ENCODE data around the gene TEX30. TPM values are rescaled to one million over a fixed set of nuclear protein-coding genes. Genes with fewer than 3 reads are reported as not detected.

The TEX30 gene
- total and polyA plus RNA-seq, 2 donors (not counting 1 experiment from before 2014, with no cell fraction given): 4.3 to 5.9 TPM

- Histone ChIP-seq H3K9ac (ENCODE audit: low read length) (no peak overlapping the region), H3K4me3 (ENCODE audit: control extremely low read depth in 1 of 5, extremely low read depth in 1 of 5, insufficient read depth in 1 of 5, low read depth in 2 of 5, low read length in 4 of 5) (no peak overlapping the region), H3K4me1 (ENCODE audit: control insufficient read depth in 2 of 2, insufficient read depth in 2 of 2, low read length in 2 of 2) (no peaks in the 10 kb centered on the region), H3K36me3 (replicated peaks in 1 of 2; ENCODE audit: control extremely low read depth in 1 of 2, control insufficient read depth in 1 of 2, extremely low read depth in 1 of 2, insufficient read depth in 2 of 2, low read length in 1 of 2) (peaks cover 0 to 2% of the 10 kb centered on the region in 2 experiments), H4K20me1 (ENCODE audit: control insufficient read depth, insufficient read depth, low read length, poor library complexity, severe bottlenecking) (no peaks in the 10 kb centered on the region), H3K9me3 (ENCODE audit: control extremely low read depth in 1 of 3, control insufficient read depth in 2 of 3, insufficient read depth in 1 of 3, low read length in 2 of 3) (no peaks in the 10 kb centered on the region), H3K27ac (ENCODE audit: low read length in 2 of 2) (no peak overlapping the region), H3K4me2 (replicated peaks; ENCODE audit: low read depth, low read length, poor library complexity, severe bottlenecking) (no peak overlapping the region), H3K79me2 (ENCODE audit: control insufficient read depth, insufficient read depth, low read length) (no peaks in the 10 kb centered on the region), H2AFZ (ENCODE audit: insufficient read depth, low read depth, low read length, poor library complexity, severe bottlenecking) (no peak overlapping the region), H3K27me3 (replicated peaks in 1 of 4; ENCODE audit: control extremely low read depth in 1 of 4, control insufficient read depth in 3 of 4, insufficient read depth in 4 of 4, low read length in 3 of 4) (no peaks in the 10 kb centered on the region)
- intact Hi-C loops (cut with micrococcal nuclease): no loop called here
- H3K4me1 Mint-ChIP-seq: no peaks in the 10 kb centered on the region
- H3K9me3 Mint-ChIP-seq (ENCODE audit: insufficient read depth): no peaks in the 10 kb centered on the region
- H3K4me3 Mint-ChIP-seq: no peak overlapping the region
- no peak for ATAC-seq (ENCODE audit: low read depth)
- TF ChIP-seq CTCF (IDR thresholded peaks at IDR 0.05): no peak
- no CpG with 5 or more reads among the region's 1 CpG for WGBS (ENCODE audit: insufficient coverage)
- ChIA-PET POLR2A (no interaction called here), CTCF (no interaction called here)
- DNase-seq: no peak
- H3K27ac Mint-ChIP-seq: no peak overlapping the region
- no peaks in the 10 kb centered on the region for H3K27me3 Mint-ChIP-seq
Measured at GRCh38 chr13:102817241-102817640, 43.7 kb upstream of the TEX30 start.

GRCh38 chr13:102816708-102817107 is 43.1 kb upstream of the TEX30 start:
- H3K9me3 Mint-ChIP-seq (ENCODE audit: insufficient read depth): peaks cover 5% of the 10 kb centered on the region
- Histone ChIP-seq H3K4me2 (replicated peaks; ENCODE audit: low read depth, low read length, poor library complexity, severe bottlenecking) (no peak overlapping the region), H3K9ac (ENCODE audit: low read length) (no peak overlapping the region), H3K79me2 (ENCODE audit: control insufficient read depth, insufficient read depth, low read length) (no peaks in the 10 kb centered on the region), H3K4me1 (ENCODE audit: control insufficient read depth in 2 of 2, insufficient read depth in 2 of 2, low read length in 2 of 2) (no peaks in the 10 kb centered on the region), H2AFZ (ENCODE audit: insufficient read depth, low read depth, low read length, poor library complexity, severe bottlenecking) (no peak overlapping the region), H4K20me1 (ENCODE audit: control insufficient read depth, insufficient read depth, low read length, poor library complexity, severe bottlenecking) (no peaks in the 10 kb centered on the region), H3K27me3 (replicated peaks in 1 of 4; ENCODE audit: control extremely low read depth in 1 of 4, control insufficient read depth in 3 of 4, insufficient read depth in 4 of 4, low read length in 3 of 4) (no peaks in the 10 kb centered on the region), H3K9me3 (ENCODE audit: control extremely low read depth in 1 of 3, control insufficient read depth in 2 of 3, insufficient read depth in 1 of 3, low read length in 2 of 3) (no peaks in the 10 kb centered on the region), H3K4me3 (ENCODE audit: control extremely low read depth in 1 of 5, extremely low read depth in 1 of 5, insufficient read depth in 1 of 5, low read depth in 2 of 5, low read length in 4 of 5) (no peak overlapping the region), H3K27ac (ENCODE audit: low read length in 2 of 2) (no peak overlapping the region), H3K36me3 (replicated peaks in 1 of 2; ENCODE audit: control extremely low read depth in 1 of 2, control insufficient read depth in 1 of 2, extremely low read depth in 1 of 2, insufficient read depth in 2 of 2, low read length in 1 of 2) (peaks cover 0 to 2% of the 10 kb centered on the region in 2 experiments)
- DNase-seq (no peak), ATAC-seq (ENCODE audit: low read depth) (no peak)
- POLR2A ChIA-PET: no interaction called here
- intact Hi-C loops (cut with micrococcal nuclease): no loop called here
- H3K4me3 Mint-ChIP-seq: no peak overlapping the region
- CTCF ChIA-PET: no interaction called here
- H3K4me1 Mint-ChIP-seq: no peaks in the 10 kb centered on the region
- no peak overlapping the region for H3K27ac Mint-ChIP-seq
- 96% methylated on average over 2 of the region's 4 CpGs for WGBS (ENCODE audit: insufficient coverage)
- H3K27me3 Mint-ChIP-seq: no peaks in the 10 kb centered on the region
- TF ChIP-seq EZH2 (IDR thresholded peaks at IDR 0.05; ENCODE audit: borderline replicate concordance, insufficient read depth, low read depth, low read length, poor library complexity, severe bottlenecking): no peak

Measured in B cell (primary cell).